Hepatocyte (in vitro differentiated cells): ENCODE results near the gene VPS4B. TPM values are rescaled to one million over a fixed set of nuclear protein-coding genes. Genes with fewer than 3 reads are reported as not detected.

ENCODE experiments used
- DNase-seq: peaks from one replicate; pipeline ENCODE4 v3.0.0-alpha.2; 2016; ENCODE audit warnings: low spot score
- H2AFZ ChIP-seq: fragments of 200-600 bp; sonication (generic); 2 replicates; pipeline ENCODE4 v1.6.0; 2016; ENCODE audit warnings: antibody characterized with exemption, mild to moderate bottlenecking
- H3K27ac ChIP-seq: fragments of 200-600 bp; sonication (generic); 2 replicates; pipeline ENCODE4 v1.5.1; 2016; ENCODE audit warnings: mild to moderate bottlenecking
- H3K27me3 ChIP-seq: fragments of 200-600 bp; sonication (generic); 2 replicates; pipeline ENCODE4 v1.6.1; 2016
- H3K36me3 ChIP-seq: fragments of 200-600 bp; sonication (generic); replicated peaks from 2 replicates; pipeline ENCODE4 v1.5.1; 2016; ENCODE audit warnings: low read depth; ENCODE audit not compliant: insufficient read depth
- H3K4me1 ChIP-seq: fragments of 200-600 bp; sonication (generic); 2 replicates; pipeline ENCODE4 v1.5.1; 2016; ENCODE audit warnings: mild to moderate bottlenecking, moderate library complexity; ENCODE audit not compliant: insufficient read depth
- H3K4me2 ChIP-seq: fragments of 200-600 bp; sonication (generic); 2 replicates; pipeline ENCODE4 v1.6.0; 2016
- H3K4me3 ChIP-seq: fragments of 200-600 bp; sonication (generic); 2 replicates; pipeline ENCODE4 v1.5.1; 2016; ENCODE audit warnings: mild to moderate bottlenecking
- H3K79me2 ChIP-seq: fragments of 200-600 bp; sonication (generic); 2 replicates; pipeline ENCODE4 v1.6.0; 2017; ENCODE audit warnings: mild to moderate bottlenecking
- H3K9me2 ChIP-seq: fragments of 200-600 bp; sonication (generic); replicated peaks from 2 replicates; pipeline ENCODE4 v1.6.0; 2017; ENCODE audit warnings: mild to moderate bottlenecking; ENCODE audit not compliant: insufficient read depth
- H3K9me3 ChIP-seq: fragments of 200-600 bp; sonication (generic); 2 replicates; pipeline ENCODE4 v1.5.1; 2016; ENCODE audit warnings: low read depth, mild to moderate bottlenecking
- H4K20me1 ChIP-seq: fragments of 200-600 bp; sonication (generic); 2 replicates; pipeline ENCODE4 v1.6.0; 2016; ENCODE audit warnings: mild to moderate bottlenecking; ENCODE audit not compliant: insufficient read depth, poor library complexity, severe bottlenecking
- CTCF ChIP-seq: fragments of 200-600 bp; sonication (generic); IDR thresholded peaks from 2 replicates; pipeline ENCODE4 v1.5.1; 2016; ENCODE audit warnings: antibody characterized with exemption, mild to moderate bottlenecking; ENCODE audit not compliant: poor library complexity
- EZH2 ChIP-seq: fragments of 200-600 bp; sonication (generic); IDR thresholded peaks from 2 replicates; pipeline ENCODE4 v1.6.1; 2016; ENCODE audit warnings: antibody characterized with exemption, mild to moderate bottlenecking, borderline replicate concordance
- EZH2phosphoT487 ChIP-seq: fragments of 200-600 bp; sonication (generic); IDR thresholded peaks from one replicate; pipeline ENCODE4 v1.6.1; 2018; ENCODE audit warnings: antibody characterized with exemption, mild to moderate bottlenecking, low read depth, moderate library complexity; ENCODE audit not compliant: unreplicated experiment, severe bottlenecking
- WGBS: methylation state at CpG from one replicate; pipeline ENCODE4 v1.1.6; 2016; ENCODE audit warnings: low lambda C conversion rate; ENCODE audit errors: missing lambda C conversion rate; 5-methylcytosine and 5-hydroxymethylcytosine counted together
- polyA plus RNA-seq: library from polyadenylated mRNA; unstranded; fragments of >200 nt; fragmentation: Nextera tagmentation; extraction: Ambion mirVana; gene quantifications from 2 replicates; pipeline ENCODE4 v1.2.1, GENCODE V29; 2016
- total RNA-seq: library from RNA; depleted of rRNA; stranded (reverse); fragments of >200 nt; gene quantifications from 2 replicates; pipeline ENCODE4 v1.2.3, GENCODE V29; 2014

VPS4B gene
- total and polyA plus RNA-seq, 2 experiments from 2014 or later: 35.0 to 49.2 TPM

GRCh38 chr18:63348508-63349136, 73.7 kb downstream of the VPS4B start:
- Histone ChIP-seq H4K20me1 (no peaks in the 10 kb centered on the region), H3K4me3 (no peak overlapping the region), H3K79me2 (no peaks in the 10 kb centered on the region), H2AFZ (no peak overlapping the region), H3K36me3 (no peaks in the 10 kb centered on the region), H3K4me1 (no peaks in the 10 kb centered on the region), H3K9me2 (no peaks in the 10 kb centered on the region), H3K27ac (no peak overlapping the region), H3K9me3 (no peaks in the 10 kb centered on the region), H3K27me3 (no peaks in the 10 kb centered on the region), H3K4me2 (no peak overlapping the region)
- no peak for DNase-seq
- 94% methylated on average over 7 of the region's 7 CpGs for WGBS
- TF ChIP-seq CTCF (no peak), EZH2 (no peak), EZH2phosphoT487 (no peak)

- TF ChIP-seq EZH2 (no peak), EZH2phosphoT487 (no peak)
- Histone ChIP-seq H3K27ac (peak overlapping the region; percentile 41), H3K4me1 (no peaks in the 10 kb centered on the region), H3K27me3 (no peaks in the 10 kb centered on the region), H3K4me3 (no peak overlapping the region), H4K20me1 (no peaks in the 10 kb centered on the region), H2AFZ (no peak overlapping the region), H3K9me3 (no peaks in the 10 kb centered on the region), H3K79me2 (no peaks in the 10 kb centered on the region), H3K4me2 (no peak overlapping the region), H3K36me3 (no peaks in the 10 kb centered on the region), H3K9me2 (no peaks in the 10 kb centered on the region)
- 95% methylated on average over 7 of the region's 7 CpGs for WGBS
- DNase-seq: no peak
Observed at GRCh38 chr18:63346480-63347183, 75.6 kb downstream of the VPS4B start.

GRCh38 chr18:63346031-63346430, 76.2 kb downstream of the VPS4B start:
- TF ChIP-seq CTCF (no peak), EZH2phosphoT487 (no peak), EZH2 (no peak)
- Histone ChIP-seq H3K36me3 (no peaks in the 10 kb centered on the region), H3K9me3 (no peaks in the 10 kb centered on the region), H3K27me3 (no peaks in the 10 kb centered on the region), H2AFZ (no peak overlapping the region), H3K27ac (peak overlapping the region; percentile 41), H4K20me1 (no peaks in the 10 kb centered on the region), H3K4me2 (no peak overlapping the region), H3K79me2 (no peaks in the 10 kb centered on the region), H3K9me2 (no peaks in the 10 kb centered on the region), H3K4me3 (no peak overlapping the region), H3K4me1 (no peaks in the 10 kb centered on the region)
- WGBS: 79% methylated on average over 7 of the region's 7 CpGs
- DNase-seq: peak; percentile 19

GRCh38 chr18:63344918-63345317, 77.4 kb downstream of the VPS4B start:
- WGBS: 91% methylated on average over 2 of the region's 2 CpGs
- H3K36me3 ChIP-seq: no peaks in the 10 kb centered on the region
- no peak for DNase-seq

More at GRCh38 chr18:63344918-63345317, 77.4 kb downstream of the VPS4B start:
- Histone ChIP-seq H3K27ac (no peak overlapping the region), H3K9me3 (no peaks in the 10 kb centered on the region), H3K27me3 (no peaks in the 10 kb centered on the region), H3K4me1 (no peaks in the 10 kb centered on the region), H4K20me1 (no peaks in the 10 kb centered on the region), H2AFZ (no peak overlapping the region), H3K9me2 (no peaks in the 10 kb centered on the region), H3K4me3 (no peak overlapping the region), H3K79me2 (no peaks in the 10 kb centered on the region), H3K4me2 (no peak overlapping the region)
- TF ChIP-seq CTCF (no peak), EZH2phosphoT487 (no peak)
